GM23338 (cell line): ENCODE data around the gene ACAT2. TPM values are rescaled to one million over a fixed set of nuclear protein-coding genes. Genes with fewer than 3 reads are reported as not detected.

Experiments used
- ATAC-seq: fragments of 200-7000 bp; cut with Tn5 transposase; 3 replicates; pipeline ENCODE4 v1.9.1; 2020
- DNase-seq: peaks from one replicate; pipeline ENCODE4 v3.0.0-alpha.2; 2015; ENCODE audit warnings: low spot score
- H2AFZ ChIP-seq: fragments of 200-600 bp; sonication (generic); 2 replicates; pipeline ENCODE4 v1.8.0; 2016; ENCODE audit warnings: antibody characterized with exemption, mild to moderate bottlenecking, moderate library complexity
- H3F3A ChIP-seq: fragments of 200-600 bp; sonication (generic); replicated peaks from 2 replicates; pipeline ENCODE4 v1.8.0; 2017; ENCODE audit warnings: antibody characterized with exemption, mixed run types, low read depth
- H3K27ac ChIP-seq: fragments of 200-600 bp; sonication (generic); 2 replicates; pipeline ENCODE4 v1.6.1; 2016; ENCODE audit warnings: low read depth
- H3K27me3 ChIP-seq: fragments of 200-600 bp; sonication (generic); 2 replicates; pipeline ENCODE4 v1.8.0; 2016; ENCODE audit warnings: mild to moderate bottlenecking, mixed run types, moderate library complexity; ENCODE audit not compliant: insufficient read depth
- H3K36me3 ChIP-seq: fragments of 200-600 bp; sonication (generic); 2 replicates; pipeline ENCODE4 v1.8.0; 2016; ENCODE audit warnings: mild to moderate bottlenecking; ENCODE audit not compliant: insufficient read depth
- H3K4me1 ChIP-seq: fragments of 200-600 bp; sonication (generic); 2 replicates; pipeline ENCODE4 v1.8.0; 2016; ENCODE audit warnings: mild to moderate bottlenecking, moderate library complexity; ENCODE audit not compliant: insufficient read depth
- H3K4me2 ChIP-seq: fragments of 200-600 bp; sonication (generic); 2 replicates; pipeline ENCODE4 v1.7.1; 2017; ENCODE audit warnings: mixed run types
- H3K4me3 ChIP-seq: fragments of 200-600 bp; sonication (generic); 2 replicates; pipeline ENCODE4 v1.6.1; 2016; ENCODE audit warnings: mixed run types
- H3K79me2 ChIP-seq: fragments of 200-600 bp; sonication (generic); replicated peaks from 2 replicates; pipeline ENCODE4 v1.8.0; 2017; ENCODE audit warnings: mild to moderate bottlenecking; ENCODE audit not compliant: insufficient read depth
- H3K9me2 ChIP-seq: fragments of 200-600 bp; sonication (generic); 2 replicates; pipeline ENCODE4 v1.8.0; 2017; ENCODE audit not compliant: insufficient read depth
- H4K20me1 ChIP-seq: fragments of 200-600 bp; sonication (generic); replicated peaks from 2 replicates; pipeline ENCODE4 v1.8.0; 2017; ENCODE audit warnings: mild to moderate bottlenecking; ENCODE audit not compliant: insufficient read depth
- H3K27ac Mint-ChIP-seq: 2 replicates; pipeline ENCODE4 v1.8.0; 2020; ENCODE audit warnings: inconsistent platforms, mild to moderate bottlenecking, moderate library complexity, mixed read lengths
- H3K27me3 Mint-ChIP-seq: 3 replicates; pipeline ENCODE4 v1.8.0; 2022; ENCODE audit warnings: low read depth, mild to moderate bottlenecking, moderate library complexity, mixed read lengths, inconsistent platforms; ENCODE audit not compliant: insufficient read depth, poor library complexity
- H3K36me3 Mint-ChIP-seq: 3 replicates; pipeline ENCODE4 v1.8.0; 2021; ENCODE audit warnings: low read depth, mild to moderate bottlenecking, inconsistent platforms, moderate library complexity, mixed read lengths
- H3K4me1 Mint-ChIP-seq: 3 replicates; pipeline ENCODE4 v1.8.0; 2020; ENCODE audit warnings: mild to moderate bottlenecking, inconsistent platforms, mixed read lengths
- H3K4me3 Mint-ChIP-seq: 3 replicates; pipeline ENCODE4 v1.8.0; 2021; ENCODE audit warnings: moderate library complexity, mild to moderate bottlenecking, inconsistent platforms, mixed read lengths
- H3K9me3 Mint-ChIP-seq: 3 replicates; pipeline ENCODE4 v1.8.0; 2020; ENCODE audit warnings: moderate library complexity, mild to moderate bottlenecking, inconsistent platforms, mixed read lengths
- CREB1 ChIP-seq: fragments of 250-450 bp; sonication (Bioruptor Pico); IDR thresholded peaks from 2 replicates; pipeline ENCODE4 v1.5.0; 2020; ENCODE audit warnings: low read depth, mild to moderate bottlenecking, moderate library complexity
- EZH2 ChIP-seq: fragments of 200-600 bp; sonication (generic); IDR thresholded peaks from one replicate; pipeline ENCODE4 v1.8.0; 2017; ENCODE audit warnings: antibody characterized with exemption, mild to moderate bottlenecking, low read depth; ENCODE audit not compliant: unreplicated experiment
- EZH2phosphoT487 ChIP-seq: fragments of 200-600 bp; sonication (generic); IDR thresholded peaks from one replicate; pipeline ENCODE4 v1.8.1; 2018; ENCODE audit warnings: antibody characterized with exemption; ENCODE audit not compliant: unreplicated experiment
- JUNB ChIP-seq: IDR thresholded peaks from one replicate; pipeline ENCODE4 v1.6.1; 2016; ENCODE audit warnings: antibody characterized with exemption; ENCODE audit not compliant: unreplicated experiment
- NANOG ChIP-seq: IDR thresholded peaks from 2 replicates; pipeline ENCODE4 v1.6.1; 2016; ENCODE audit warnings: antibody characterized with exemption, borderline replicate concordance
- POLR2AphosphoS5 ChIP-seq: IDR thresholded peaks from 2 replicates; pipeline ENCODE4 v1.6.1; 2016; ENCODE audit warnings: antibody characterized with exemption, low read depth
- ZNF331 ChIP-seq: fragments of 250-450 bp; sonication (Bioruptor Pico); IDR thresholded peaks from 2 replicates; pipeline ENCODE4 v1.5.0; 2020; ENCODE audit warnings: low read depth, mild to moderate bottlenecking, moderate library complexity
- ZNF462 ChIP-seq: fragments of 250-450 bp; sonication (Bioruptor Pico); IDR thresholded peaks from 2 replicates; pipeline ENCODE4 v1.5.0; 2020; ENCODE audit warnings: mild to moderate bottlenecking, moderate library complexity
- polyA plus RNA-seq: library from polyadenylated mRNA; unstranded; fragments of >200 nt; fragmentation: Nextera tagmentation; extraction: Ambion mirVana; gene quantifications from 2 replicates; pipeline ENCODE4 v1.2.1, GENCODE V29; 2016
- total RNA-seq: library from RNA; depleted of rRNA; stranded (reverse); fragments of >200 nt; shearing (Covaris generic); gene quantifications from 2 replicates; pipeline ENCODE4 v1.2.3, GENCODE V29; 2014

ACAT2 gene
- total and polyA plus RNA-seq, 2 experiments from 2014 or later: 108 to 151 TPM

- TF ChIP-seq ZNF462: no peak
These were observed 8.6 kb upstream of the ACAT2 start (continued) for GRCh38 chr6:159753081-159753872.

- Histone ChIP-seq H3K79me2 (peaks cover 16% of the 10 kb centered on the region; the same call in 1 of the 2 replicates), H3K4me2 (no peak overlapping the region), H3K27me3 (no peaks in the 10 kb centered on the region), H3K4me3 (no peak overlapping the region), H3K36me3 (peaks cover 59% of the 10 kb centered on the region; the same call in 1 of the 2 replicates), H3K9me2 (no peaks in the 10 kb centered on the region), H2AFZ (no peak overlapping the region), H3K27ac (0 out of 2 replicates have a peak overlapping the region, but pooled peaks have one; percentile 17), H3K4me1 (0 out of 2 replicates have a peak, but pooled peaks cover under 1% of the 10 kb centered on the region), H3F3A (peaks cover 2% of the 10 kb centered on the region; the same call in 1 of the 2 replicates), H4K20me1 (no peaks in the 10 kb centered on the region)
- Mint-ChIP-seq H3K4me3 (no peak overlapping the region), H3K4me1 (peaks cover 11% of the 10 kb centered on the region), H3K27me3 (no peaks in the 10 kb centered on the region), H3K9me3 (no peaks in the 10 kb centered on the region), H3K27ac (no peak overlapping the region), H3K36me3 (peaks cover 85% of the 10 kb centered on the region)
- DNase-seq (no peak), ATAC-seq (no peak)
- TF ChIP-seq ZNF462: no peak
- TF ChIP-seq EZH2: no peak
- TF ChIP-seq POLR2AphosphoS5: no peak
- no peak for TF ChIP-seq NANOG
- no peak for TF ChIP-seq ZNF331
- TF ChIP-seq EZH2phosphoT487: no peak
- TF ChIP-seq JUNB: no peak
- no peak for TF ChIP-seq CREB1 (CRISPR knock-in tag)
These were observed 7.4 kb upstream of the ACAT2 start for GRCh38 chr6:159754401-159754800.
